ENCODE measurements around the gene TMEM147. TPM values are rescaled to one million over a fixed set of nuclear protein-coding genes. Genes with fewer than 3 reads are reported as not detected.

Gene TMEM147
- total and polyA plus RNA-seq, 2 of the 4 experiments (the other 2 are of a cell fraction), result 67.6 to 108 TPM

DNA sequence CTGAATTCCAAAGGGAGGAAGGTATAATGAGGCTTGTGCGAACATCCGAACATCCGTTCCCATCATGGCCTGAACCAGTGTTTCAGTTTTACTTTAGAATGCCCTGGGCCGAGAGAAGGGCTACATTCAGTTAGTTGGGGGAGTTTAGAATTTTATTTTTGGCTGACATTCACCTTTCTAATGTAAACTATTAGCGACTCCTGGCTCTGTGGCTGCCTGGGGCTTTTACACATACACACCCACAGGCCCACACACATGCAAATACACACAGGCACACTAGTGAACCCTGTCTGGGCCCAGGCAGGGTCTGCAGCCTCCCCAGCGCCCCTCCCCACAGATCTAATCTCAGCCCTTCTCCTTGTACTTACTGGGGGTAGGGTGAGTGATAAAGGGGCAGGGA, 6.1 kb upstream of the TMEM147 start:
- H4K5ac ChIP-seq (ENCODE audit: low read depth, low read length), result no peak overlapping the region
- no TSS peak for BruUV-seq (replicated peaks)

More for the DNA sequence above, 6.1 kb upstream of the TMEM147 start:
- H3K4me2 ChIP-seq (ENCODE audit: low read depth, low read length), result no peak overlapping the region
- H4K20me1 ChIP-seq (ENCODE audit: insufficient read depth, low read length), result no peaks in the 10 kb centered on the region
- no peak overlapping the region for H3K4ac ChIP-seq (ENCODE audit: low read depth, low read length)
- H4K91ac ChIP-seq (ENCODE audit: insufficient read depth, low read depth, low read length), result no peak overlapping the region
- H3K4me1 ChIP-seq (ENCODE audit: control insufficient read depth, insufficient read depth, low read length), result peaks cover under 1% of the 10 kb centered on the region; the same call in 1 of the 2 replicates
- no peak overlapping the region for H3K4me3 ChIP-seq (ENCODE audit: insufficient read depth, low read depth, low read length)
- intact Hi-C loops (cut with micrococcal nuclease) (no loop called here), dilution Hi-C loops (cut with HindIII; ENCODE audit: low sequenced_read_pairs, unreplicated experiment) (no loop called here), in situ Hi-C loops (cut with MboI; ENCODE audit: low sequenced_read_pairs) (no loop called here)
- no peak overlapping the region for H2AK5ac ChIP-seq (ENCODE audit: low read depth, low read length)
- H4K8ac ChIP-seq (ENCODE audit: low read depth in 2 of 2, low read length in 2 of 2), result no peak overlapping the region
- H3K27ac ChIP-seq (ENCODE audit: insufficient read depth, low read length), result no peak overlapping the region
- H3K23ac ChIP-seq (ENCODE audit: low read depth, low read length), result no peak overlapping the region
- no peaks in the 10 kb centered on the region for H3K9me3 ChIP-seq (ENCODE audit: control insufficient read depth, insufficient read depth, low read length)
- H3K27me3 ChIP-seq (ENCODE audit: control insufficient read depth, insufficient read depth, low read length), result no peaks in the 10 kb centered on the region
- POLR2A ChIA-PET (ENCODE audit: unreplicated experiment), result no interaction called here
- H2BK20ac ChIP-seq (ENCODE audit: low read depth, low read length), result no peak overlapping the region
- no peak overlapping the region for H2AFZ ChIP-seq (replicated peaks; ENCODE audit: low read length, poor library complexity)
- H3K9ac ChIP-seq (ENCODE audit: low read depth, low read length), result no peak overlapping the region
- peaks cover 2% of the 10 kb centered on the region; the same call in 1 of the 2 replicates for H3K36me3 ChIP-seq (ENCODE audit: control insufficient read depth, insufficient read depth, low read length)
- no peak overlapping the region for H2BK120ac ChIP-seq (ENCODE audit: low read depth, low read length)
- no peak overlapping the region for H2AK9ac ChIP-seq (replicated peaks; ENCODE audit: low read depth, low read length, poor library complexity)
- DNase-seq, result no peak
- H3K14ac ChIP-seq (replicated peaks; ENCODE audit: low read depth, low read length), result no peak overlapping the region
- no peak overlapping the region for H3K56ac ChIP-seq (ENCODE audit: extremely low read depth, insufficient read depth, low read length)
- CTCF ChIA-PET, result no interaction called here
- H3K9me1 ChIP-seq (ENCODE audit: insufficient read depth, low read length), result peaks cover 2% of the 10 kb centered on the region; the same call in 1 of the 2 replicates
- WGBS, 2 experiments (ENCODE audit: extremely low coverage in 2 of 2, insufficient read length in 1 of 2), result no CpG with 5 or more reads among the region's 6 CpGs
- no peak overlapping the region for H3K18ac ChIP-seq (ENCODE audit: low read depth, low read length)
- TF ChIP-seq CHD1 (IDR thresholded peaks at IDR 0.05; ENCODE audit: low read depth, low read length) (no peak), BHLHE40 (IDR thresholded peaks at IDR 0.05; ENCODE audit: low read depth, low read length) (no peak), RCOR1 (IDR thresholded peaks at IDR 0.05; ENCODE audit: insufficient replicate concordance, low read length) (no peak), MAFK (IDR thresholded peaks at IDR 0.05; ENCODE audit: low read depth, low read length) (no peak), POLR2A (IDR thresholded peaks at IDR 0.05; ENCODE audit: low read depth, low read length) (no peak), FOS (IDR thresholded peaks at IDR 0.05; ENCODE audit: low read depth, low read length) (no peak), RAD21 (IDR thresholded peaks at IDR 0.05; ENCODE audit: low read length) (no peak), RFX5 (IDR thresholded peaks at IDR 0.05; ENCODE audit: low read depth, low read length) (no peak), SMC3 (IDR thresholded peaks at IDR 0.05; ENCODE audit: low read depth, low read length) (no peak), MAZ (IDR thresholded peaks at IDR 0.05; ENCODE audit: borderline replicate concordance, low read depth, low read length) (no peak), CEBPB (IDR thresholded peaks at IDR 0.05; ENCODE audit: low read depth, low read length) (no peak), NFE2L2 (IDR thresholded peaks at IDR 0.05; ENCODE audit: low read depth, low read length) (no peak)
- TF ChIP-seq, protein P1, sequence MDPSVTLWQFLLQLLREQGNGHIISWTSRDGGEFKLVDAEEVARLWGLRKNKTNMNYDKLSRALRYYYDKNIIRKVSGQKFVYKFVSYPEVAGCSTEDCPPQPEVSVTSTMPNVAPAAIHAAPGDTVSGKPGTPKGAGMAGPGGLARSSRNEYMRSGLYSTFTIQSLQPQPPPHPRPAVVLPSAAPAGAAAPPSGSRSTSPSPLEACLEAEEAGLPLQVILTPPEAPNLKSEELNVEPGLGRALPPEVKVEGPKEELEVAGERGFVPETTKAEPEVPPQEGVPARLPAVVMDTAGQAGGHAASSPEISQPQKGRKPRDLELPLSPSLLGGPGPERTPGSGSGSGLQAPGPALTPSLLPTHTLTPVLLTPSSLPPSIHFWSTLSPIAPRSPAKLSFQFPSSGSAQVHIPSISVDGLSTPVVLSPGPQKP (IDR thresholded peaks at IDR 0.05; ENCODE audit: borderline replicate concordance, low read depth, low read length), result no peak
- TF ChIP-seq, protein P2, sequence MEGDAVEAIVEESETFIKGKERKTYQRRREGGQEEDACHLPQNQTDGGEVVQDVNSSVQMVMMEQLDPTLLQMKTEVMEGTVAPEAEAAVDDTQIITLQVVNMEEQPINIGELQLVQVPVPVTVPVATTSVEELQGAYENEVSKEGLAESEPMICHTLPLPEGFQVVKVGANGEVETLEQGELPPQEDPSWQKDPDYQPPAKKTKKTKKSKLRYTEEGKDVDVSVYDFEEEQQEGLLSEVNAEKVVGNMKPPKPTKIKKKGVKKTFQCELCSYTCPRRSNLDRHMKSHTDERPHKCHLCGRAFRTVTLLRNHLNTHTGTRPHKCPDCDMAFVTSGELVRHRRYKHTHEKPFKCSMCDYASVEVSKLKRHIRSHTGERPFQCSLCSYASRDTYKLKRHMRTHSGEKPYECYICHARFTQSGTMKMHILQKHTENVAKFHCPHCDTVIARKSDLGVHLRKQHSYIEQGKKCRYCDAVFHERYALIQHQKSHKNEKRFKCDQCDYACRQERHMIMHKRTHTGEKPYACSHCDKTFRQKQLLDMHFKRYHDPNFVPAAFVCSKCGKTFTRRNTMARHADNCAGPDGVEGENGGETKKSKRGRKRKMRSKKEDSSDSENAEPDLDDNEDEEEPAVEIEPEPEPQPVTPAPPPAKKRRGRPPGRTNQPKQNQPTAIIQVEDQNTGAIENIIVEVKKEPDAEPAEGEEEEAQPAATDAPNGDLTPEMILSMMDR (conservative IDR thresholded peaks at IDR 0.05; ENCODE audit: low read depth, low read length), result no peak
- TF ChIP-seq, protein P3, sequence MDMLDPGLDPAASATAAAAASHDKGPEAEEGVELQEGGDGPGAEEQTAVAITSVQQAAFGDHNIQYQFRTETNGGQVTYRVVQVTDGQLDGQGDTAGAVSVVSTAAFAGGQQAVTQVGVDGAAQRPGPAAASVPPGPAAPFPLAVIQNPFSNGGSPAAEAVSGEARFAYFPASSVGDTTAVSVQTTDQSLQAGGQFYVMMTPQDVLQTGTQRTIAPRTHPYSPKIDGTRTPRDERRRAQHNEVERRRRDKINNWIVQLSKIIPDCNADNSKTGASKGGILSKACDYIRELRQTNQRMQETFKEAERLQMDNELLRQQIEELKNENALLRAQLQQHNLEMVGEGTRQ (IDR thresholded peaks at IDR 0.05; ENCODE audit: low read depth, low read length), result no peak
- H2BK5ac ChIP-seq (ENCODE audit: low read depth, low read length, poor library complexity, severe bottlenecking), result no peak overlapping the region
- ATAC-seq (ENCODE audit: low read depth), result no peak
- no peak overlapping the region for H2BK15ac ChIP-seq (ENCODE audit: low read depth, low read length)
- H3K79me1 ChIP-seq (ENCODE audit: low read depth in 1 of 2, low read length in 2 of 2), result peaks cover 6 to 16% of the 10 kb centered on the region in 2 experiments
